HepG2 (cell line): ENCODE measurements around the gene DICER1. TPM values are rescaled to one million over a fixed set of nuclear protein-coding genes. Genes with fewer than 3 reads are reported as not detected.
A peak's percentile ranks its signal among the peaks of the same experiment; 100 is the strongest.

Experiments
- ATAC-seq: fragments of 200-7000 bp; cut with Tn5 transposase; 3 replicates; pipeline ENCODE4 v1.9.1; 2020; ENCODE audit warnings: mild to moderate bottlenecking, moderate library complexity
- BruUV-seq: library from RNA; stranded (reverse); fragments of 400-500 nt; replicated peaks from 2 replicates; lab custom pipeline; 2021; lab: Mats Ljungman, UMichigan
- CTCF ChIA-PET: fragments of 300-600 bp; formaldehyde crosslinking; extraction: SDS; loops from one replicate; lab custom pipeline; 2021; ENCODE audit warnings: low total read pairs, inconsistent platforms, low intra/inter-chr PET ratio; lab: Yijun Ruan, JAX
- POLR2A ChIA-PET: fragments of 350-600 bp; sonication (Branson Sonifier 250); formaldehyde crosslinking; loops from one replicate; lab custom pipeline; 2020; ENCODE audit warnings: antibody characterized with exemption, inconsistent platforms; lab: Yijun Ruan, JAX
- DNase-seq: peaks from one replicate; pipeline ENCODE4 v3.0.0-alpha.2; 2015; ENCODE audit warnings: low spot score
- FAIRE-seq: peaks from 3 replicates; lab custom pipeline; 2011; peaks lifted over from hg19 to GRCh38; lab: Jason Lieb, UNC
- H2AFZ ChIP-seq: one replicate; pipeline ENCODE4 v1.6.1; 2011; ENCODE audit warnings: low read length, inconsistent platforms
- H3K27ac ChIP-seq: fragments of 300-600 bp; 3 replicates; pipeline ENCODE4 v1.8.0; 2011; ENCODE audit warnings: mixed run types, mild to moderate bottlenecking, mixed read lengths, low read length, inconsistent platforms; ENCODE audit not compliant: insufficient read depth; ENCODE audit errors: extremely low read length
- H3K27me3 ChIP-seq, 2 experiments: fragments of 200-600 bp in 1 of 2; 2 replicates in 1 of 2; 3 replicates in 1 of 2; pipeline versions ENCODE4 v1.6.0 to v1.8.0; 2011; ENCODE audit warnings: low read length in 2 of 2, mild to moderate bottlenecking in 2 of 2, moderate library complexity in 2 of 2, inconsistent platforms in 1 of 2; ENCODE audit not compliant: insufficient read depth in 2 of 2, control insufficient read depth in 1 of 2
- H3K36me3 ChIP-seq, 2 experiments: fragments of 200-600 bp in 1 of 2; replicated peaks in 1 of 2; 2 replicates in 1 of 2; 3 replicates in 1 of 2; pipeline versions ENCODE4 v1.5.1 to v1.8.0; 2011; ENCODE audit warnings: low read length in 2 of 2, inconsistent platforms in 1 of 2; ENCODE audit not compliant: insufficient read depth in 2 of 2, control insufficient read depth in 1 of 2
- H3K4me1 ChIP-seq: 2 replicates; pipeline ENCODE4 v1.5.1; 2012; ENCODE audit warnings: low read length, inconsistent platforms; ENCODE audit not compliant: insufficient read depth
- H3K4me2 ChIP-seq: 2 replicates; pipeline ENCODE4 v1.6.0; 2011; ENCODE audit warnings: low read depth, low read length, inconsistent platforms
- H3K4me3 ChIP-seq, 3 experiments: fragments of 200-600 bp in 1 of 3; sonication (generic), shearing (Covaris generic) in 1 of 3; replicated peaks in 1 of 3; 2 replicates each; pipeline ENCODE4 v1.5.1; 2011 to 2016; ENCODE audit warnings: low read length in 3 of 3, inconsistent platforms in 2 of 3, low read depth in 2 of 3, mild to moderate bottlenecking in 2 of 3, control low read depth in 1 of 3, mixed read lengths in 1 of 3; ENCODE audit not compliant: insufficient read depth in 1 of 3
- H3K79me2 ChIP-seq: one replicate; pipeline ENCODE4 v1.6.1; 2011; ENCODE audit warnings: low read length, inconsistent platforms; ENCODE audit not compliant: insufficient read depth
- H3K9ac ChIP-seq: 2 replicates; pipeline ENCODE4 v1.6.0; 2011; ENCODE audit warnings: mild to moderate bottlenecking, low read depth, low read length, inconsistent platforms; ENCODE audit not compliant: insufficient read depth
- H3K9me3 ChIP-seq: 2 replicates; pipeline ENCODE4 v1.5.1; 2012; ENCODE audit warnings: mild to moderate bottlenecking, low read length
- H4K20me1 ChIP-seq: 2 replicates; pipeline ENCODE4 v1.6.0; 2011; ENCODE audit warnings: inconsistent platforms, mild to moderate bottlenecking, low read length, moderate library complexity; ENCODE audit not compliant: insufficient read depth
- ATF1 ChIP-seq: IDR thresholded peaks from 2 replicates; pipeline ENCODE4 v1.6.1; 2016; ENCODE audit warnings: mild to moderate bottlenecking, control low read depth
- CENPT ChIP-seq: sonication (generic); formaldehyde crosslinking; IDR thresholded peaks from 2 replicates; pipeline ENCODE4 v1.8.0; 2022; ENCODE audit warnings: low read depth, mild to moderate bottlenecking, moderate library complexity, missing genetic modification reagents
- CENPX ChIP-seq: sonication (generic); formaldehyde crosslinking; IDR thresholded peaks from 2 replicates; pipeline ENCODE4 v1.9.0; 2021; ENCODE audit warnings: mild to moderate bottlenecking, missing genetic modification reagents, moderate library complexity
- ERF ChIP-seq: IDR thresholded peaks from 2 replicates; pipeline ENCODE4 v1.6.1; 2018; ENCODE audit warnings: missing biosample characterization, missing genetic modification reagents
- NFE2L1 ChIP-seq: sonication (generic); formaldehyde crosslinking; IDR thresholded peaks from 2 replicates; pipeline ENCODE4 v1.4.0; 2020; ENCODE audit warnings: missing genetic modification reagents, mild to moderate bottlenecking, borderline replicate concordance
- NR2C2 ChIP-seq: sonication (generic); formaldehyde crosslinking; IDR thresholded peaks from 2 replicates; pipeline ENCODE4 v1.4.0; 2020; ENCODE audit warnings: missing genetic modification reagents, mild to moderate bottlenecking, moderate library complexity, borderline replicate concordance
- POLR2AphosphoS5 ChIP-seq: IDR thresholded peaks from 2 replicates; pipeline ENCODE4 v1.6.1; 2012; ENCODE audit warnings: low read depth, low read length
- RBFOX2 ChIP-seq: fragments of 200-400 bp; formaldehyde crosslinking; IDR thresholded peaks from 2 replicates; pipeline ENCODE4 v1.6.1; 2017; ENCODE audit warnings: low read depth, mild to moderate bottlenecking, low read length
- SMAD3 ChIP-seq: sonication (generic); formaldehyde crosslinking; IDR thresholded peaks from 2 replicates; pipeline ENCODE4 v1.4.0; 2020; ENCODE audit warnings: missing genetic modification reagents
- ZNF12 ChIP-seq: sonication (generic); formaldehyde crosslinking; IDR thresholded peaks from 2 replicates; pipeline ENCODE4 v1.5.0; 2020; ENCODE audit warnings: missing genetic modification reagents
- ZNF143 ChIP-seq: sonication (generic); formaldehyde crosslinking; IDR thresholded peaks from 2 replicates; pipeline ENCODE4 v1.4.0; 2020; ENCODE audit warnings: missing genetic modification reagents
- ZNF549 ChIP-seq: sonication (generic); formaldehyde crosslinking; IDR thresholded peaks from 2 replicates; pipeline ENCODE4 v1.5.0; 2020; ENCODE audit warnings: missing genetic modification reagents
- ZNF552 ChIP-seq: sonication (generic); formaldehyde crosslinking; IDR thresholded peaks from 2 replicates; pipeline ENCODE4 v1.9.0; 2022; ENCODE audit warnings: missing genetic modification reagents, mild to moderate bottlenecking, borderline replicate concordance
- ZNF775 ChIP-seq: sonication (generic); formaldehyde crosslinking; IDR thresholded peaks from 2 replicates; pipeline ENCODE4 v1.4.0; 2020; ENCODE audit warnings: missing genetic modification reagents, mild to moderate bottlenecking, moderate library complexity, borderline replicate concordance
- ZNF850 ChIP-seq: sonication (generic); formaldehyde crosslinking; conservative IDR thresholded peaks from 2 replicates; pipeline ENCODE4 v1.9.0; 2021; ENCODE audit warnings: mild to moderate bottlenecking, missing genetic modification reagents
- WGBS: methylation state at CpG from one replicate; pipeline ENCODE4 v1.1.6; 2017; ENCODE audit warnings: low lambda C conversion rate; 5-methylcytosine and 5-hydroxymethylcytosine counted together
- in situ Hi-C: cut with HindIII; loops from 2 replicates; pipeline ENCODE4 v1.10.0; 2017; ENCODE audit warnings: low pct_unique_long_range_greater_than_20kb; ENCODE audit not compliant: extremely low pct_ligation_motif_present
- intact Hi-C: fragments of 100-400 bp; cut with micrococcal nuclease; formaldehyde crosslinking; loops from one replicate; pipeline ENCODE4 v1.10.0; 2022; ENCODE audit not compliant: unreplicated experiment
- polyA plus RNA-seq, 8 experiments: library from polyadenylated mRNA; depleted of rRNA in 3 of 8; stranded (reverse) in 7 of 8; unstranded in 1 of 8; fragments of >200 nt; fragmentation: Illumina TruSeq in 4 of 8; extraction: Trizol in 4 of 8; gene quantifications; 2 replicates each; pipeline versions ENCODE4 v1.2.1 to v1.2.3, GENCODE V29; 2011 to 2016; ENCODE audit warnings: low read depth in 4 of 8, missing spikeins in 1 of 8, mixed read lengths in 1 of 8; ENCODE audit not compliant: insufficient read depth in 1 of 8
- total RNA-seq, 5 experiments: library from RNA; depleted of rRNA; stranded (reverse); fragments of >200 nt; fragmentation: Illumina TruSeq; extraction: Trizol; gene quantifications; 2 replicates each; pipeline ENCODE4 v1.2.3, GENCODE V29; 2016; ENCODE audit warnings: low read depth in 1 of 5
- TF ChIP-seq, protein P1 (sequence below): sonication (generic); formaldehyde crosslinking; conservative IDR thresholded peaks from 2 replicates; pipeline ENCODE4 v1.5.0; 2020; ENCODE audit warnings: missing genetic modification reagents
- TF ChIP-seq, protein P2 (sequence below): sonication (generic); formaldehyde crosslinking; IDR thresholded peaks from 2 replicates; pipeline ENCODE4 v1.4.0; 2020; ENCODE audit warnings: mild to moderate bottlenecking, low read depth, missing genetic modification reagents

DICER1 gene
- total and polyA plus RNA-seq, 2 of the 13 experiments (the other 11 are each of a cell fraction or from before 2014, with no cell fraction given), result 31.8 to 61.9 TPM

DNA sequence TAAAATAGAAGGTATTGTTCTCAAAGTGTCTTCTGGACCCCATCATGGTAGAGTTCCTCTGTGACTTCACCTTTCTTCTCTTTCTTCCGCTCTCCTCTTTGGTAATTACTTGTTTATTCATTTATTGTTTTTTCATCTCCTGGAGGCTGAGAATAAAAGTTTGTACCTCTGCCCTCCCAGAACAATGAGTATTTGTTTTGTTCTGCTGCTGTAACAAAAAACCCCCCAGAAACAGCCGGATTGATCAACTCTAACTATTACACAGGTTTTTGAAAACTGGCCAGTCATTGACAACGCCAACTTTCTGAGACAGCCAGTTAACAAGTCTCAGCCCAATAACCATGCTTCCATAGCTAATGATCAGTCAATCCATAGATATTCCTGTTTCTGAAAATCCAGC, 8.2 kb upstream of the DICER1 start:
- CTCF ChIA-PET, result no interaction called here

DNA sequence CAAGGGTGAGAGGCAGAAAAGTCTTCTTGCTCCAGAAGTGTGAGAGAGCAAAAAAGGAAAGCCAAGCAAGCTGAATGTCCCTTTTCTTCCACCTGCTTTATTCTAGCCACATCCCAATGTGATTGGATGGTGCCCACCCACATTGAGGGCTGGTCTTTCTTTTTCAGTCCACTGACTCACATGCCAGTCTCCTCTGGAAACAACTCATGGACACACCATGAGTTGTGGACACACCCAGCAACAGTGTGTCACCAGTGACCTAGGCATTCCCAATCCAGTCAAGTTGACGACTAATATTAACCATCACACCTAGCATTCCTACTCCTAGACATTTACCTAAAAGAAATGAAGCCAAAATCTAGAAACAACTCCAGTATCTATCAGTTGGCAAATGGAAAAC, 7.2 kb upstream of the DICER1 start:
- no peaks in the 10 kb centered on the region for H3K27me3 ChIP-seq
- H4K20me1 ChIP-seq, result no peaks in the 10 kb centered on the region
- no peak overlapping the region for H3K4me2 ChIP-seq
- peaks cover 18% of the 10 kb centered on the region for H3K4me1 ChIP-seq
- no peaks in the 10 kb centered on the region for H3K36me3 ChIP-seq
- FAIRE-seq (no peak), DNase-seq (no peak), ATAC-seq (no peak)
- H3K9me3 ChIP-seq, result peaks cover 10% of the 10 kb centered on the region; the same call in 1 of the 2 replicates
- ChIA-PET CTCF (no interaction called here), POLR2A (no interaction called here)
- no peak overlapping the region for H3K27ac ChIP-seq
- in situ Hi-C loops, result no loop called here
- H2AFZ ChIP-seq, result no peak overlapping the region
- no peaks in the 10 kb centered on the region for H3K79me2 ChIP-seq
- no TSS peak for BruUV-seq
- no peak overlapping the region for H3K4me3 ChIP-seq
- 100% methylated on average over 1 of the region's 1 CpG for WGBS
- H3K9ac ChIP-seq, result no peak overlapping the region
- intact Hi-C loops, result no loop called here
- no peak for TF ChIP-seq SMAD3 (CRISPR knock-in tag)
- no peak for TF ChIP-seq ZNF850 (CRISPR knock-in tag)
- no peak for TF ChIP-seq ZNF143 (CRISPR knock-in tag)
- TF ChIP-seq NFE2L1, result no peak
- TF ChIP-seq, protein P1, sequence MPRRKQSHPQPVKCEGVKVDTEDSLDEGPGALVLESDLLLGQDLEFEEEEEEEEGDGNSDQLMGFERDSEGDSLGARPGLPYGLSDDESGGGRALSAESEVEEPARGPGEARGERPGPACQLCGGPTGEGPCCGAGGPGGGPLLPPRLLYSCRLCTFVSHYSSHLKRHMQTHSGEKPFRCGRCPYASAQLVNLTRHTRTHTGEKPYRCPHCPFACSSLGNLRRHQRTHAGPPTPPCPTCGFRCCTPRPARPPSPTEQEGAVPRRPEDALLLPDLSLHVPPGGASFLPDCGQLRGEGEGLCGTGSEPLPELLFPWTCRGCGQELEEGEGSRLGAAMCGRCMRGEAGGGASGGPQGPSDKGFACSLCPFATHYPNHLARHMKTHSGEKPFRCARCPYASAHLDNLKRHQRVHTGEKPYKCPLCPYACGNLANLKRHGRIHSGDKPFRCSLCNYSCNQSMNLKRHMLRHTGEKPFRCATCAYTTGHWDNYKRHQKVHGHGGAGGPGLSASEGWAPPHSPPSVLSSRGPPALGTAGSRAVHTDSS (CRISPR knock-in tag), result no peak
- no peak for TF ChIP-seq ATF1 (CRISPR knock-in tag)
- no peak for TF ChIP-seq NR2C2 (CRISPR knock-in tag)
- TF ChIP-seq ZNF552 (CRISPR knock-in tag), result no peak
- no peak for TF ChIP-seq ZNF549

More for the DNA sequence above, 8.2 kb upstream of the DICER1 start:
- DNase-seq, result no peak
- Histone ChIP-seq H4K20me1 (no peaks in the 10 kb centered on the region), H3K9me3 (peaks cover 10% of the 10 kb centered on the region; the same call in 1 of the 2 replicates), H3K9ac (no peak overlapping the region)
- BruUV-seq, result no TSS peak
- POLR2A ChIA-PET, result no interaction called here
- no peak for TF ChIP-seq POLR2AphosphoS5
- no peak for TF ChIP-seq RBFOX2
- no peak for TF ChIP-seq CENPX
- TF ChIP-seq CENPT (CRISPR knock-in tag), result no peak
- TF ChIP-seq ZNF12 (CRISPR knock-in tag), result peak; percentile 93
- no peak for TF ChIP-seq ZNF775 (CRISPR knock-in tag)
- TF ChIP-seq, protein P2, sequence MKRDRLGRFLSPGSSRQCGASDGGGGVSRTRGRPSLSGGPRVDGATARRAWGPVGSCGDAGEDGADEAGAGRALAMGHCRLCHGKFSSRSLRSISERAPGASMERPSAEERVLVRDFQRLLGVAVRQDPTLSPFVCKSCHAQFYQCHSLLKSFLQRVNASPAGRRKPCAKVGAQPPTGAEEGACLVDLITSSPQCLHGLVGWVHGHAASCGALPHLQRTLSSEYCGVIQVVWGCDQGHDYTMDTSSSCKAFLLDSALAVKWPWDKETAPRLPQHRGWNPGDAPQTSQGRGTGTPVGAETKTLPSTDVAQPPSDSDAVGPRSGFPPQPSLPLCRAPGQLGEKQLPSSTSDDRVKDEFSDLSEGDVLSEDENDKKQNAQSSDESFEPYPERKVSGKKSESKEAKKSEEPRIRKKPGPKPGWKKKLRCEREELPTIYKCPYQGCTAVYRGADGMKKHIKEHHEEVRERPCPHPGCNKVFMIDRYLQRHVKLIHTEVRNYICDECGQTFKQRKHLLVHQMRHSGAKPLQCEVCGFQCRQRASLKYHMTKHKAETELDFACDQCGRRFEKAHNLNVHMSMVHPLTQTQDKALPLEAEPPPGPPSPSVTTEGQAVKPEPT (CRISPR knock-in tag), result no peak
- no peak for TF ChIP-seq ERF (CRISPR knock-in tag)
- TF ChIP-seq, all 625 proteins: peak for 1
- H3K4me1 ChIP-seq, result peaks cover 17% of the 10 kb centered on the region
- H3K36me3 ChIP-seq, result no peaks in the 10 kb centered on the region
- H3K79me2 ChIP-seq, result no peaks in the 10 kb centered on the region
- no peak for ATAC-seq
- FAIRE-seq, result no peak
- in situ Hi-C loops (no loop called here), intact Hi-C loops (no loop called here)
- H3K4me3 ChIP-seq, result no peak overlapping the region
- H3K27me3 ChIP-seq, result no peaks in the 10 kb centered on the region
- no peak overlapping the region for H2AFZ ChIP-seq
- no peak overlapping the region for H3K4me2 ChIP-seq
- 91% methylated on average over 3 of the region's 3 CpGs for WGBS
- no peak overlapping the region for H3K27ac ChIP-seq
